ENCODE results near the gene SPOCK1.

- no peak for TF ChIP-seq GATA3 (IDR thresholded peaks at IDR 0.05; ENCODE audit: low read depth, low read length)
- TF ChIP-seq GATA2 (IDR thresholded peaks at IDR 0.05; ENCODE audit: low read depth, low read length), result no peak
Measured at GRCh38 chr5:137450759-137451158, 48.4 kb downstream of the SPOCK1 start.

Data from SH-SY5Y (cell line).